Measurements from ENCODE around the gene PIK3CB. TPM values are rescaled to one million over a fixed set of nuclear protein-coding genes. Genes with fewer than 3 reads are reported as not detected.
"Not testable (repeated sequence)": the region's sequence is repeated elsewhere in the genome, so short reads cannot be mapped to it uniquely, and the experiment has no call there.

Gene PIK3CB
- total RNA-seq, 1 experiment from 2014 or later = 73.9 TPM

DNA sequence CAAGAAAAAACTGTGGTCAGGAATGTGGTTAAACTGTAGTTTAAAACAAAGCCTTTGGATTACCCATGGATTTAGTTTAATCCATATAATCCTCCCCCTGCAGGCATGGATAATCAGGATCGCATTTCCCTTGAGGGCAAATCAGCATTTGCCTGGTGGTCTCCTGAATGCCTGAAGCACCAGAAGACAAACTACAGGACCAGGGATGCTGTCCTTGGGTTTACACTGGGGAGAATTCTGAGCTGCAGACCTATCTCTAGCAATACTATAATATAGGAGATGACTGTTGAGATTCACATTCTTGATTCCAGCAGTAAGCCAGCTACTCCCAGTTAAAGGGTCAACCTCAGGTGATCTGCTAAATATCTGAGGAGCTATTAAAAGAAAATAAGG lies 10.6 kb downstream of the PIK3CB start:
- TF ChIP-seq TCF7L2 (IDR thresholded peaks at IDR 0.05; ENCODE audit: low read depth, low read length) = no peak
- no peak for TF ChIP-seq CTCF (IDR thresholded peaks at IDR 0.05)
- no peak for TF ChIP-seq REST (IDR thresholded peaks at IDR 0.05; ENCODE audit: insufficient read depth in 1 of 2, low read depth in 2 of 2, low read length in 1 of 2)
- TF ChIP-seq SIN3A (IDR thresholded peaks at IDR 0.05; ENCODE audit: borderline replicate concordance, insufficient read depth, low read depth, low read length) = no peak
- TF ChIP-seq POLR2AphosphoS5 (IDR thresholded peaks at IDR 0.05; ENCODE audit: low read depth, low read length) = no peak
- Histone ChIP-seq H3K36me3 (ENCODE audit: control insufficient read depth, insufficient read depth, low read length) (no peaks in the 10 kb centered on the region), H3K4me1 (ENCODE audit: control insufficient read depth, insufficient read depth, low read length) (peaks cover 30% of the 10 kb centered on the region), H3K9me3 (ENCODE audit: control insufficient read depth, insufficient read depth, low read depth, low read length) (no peaks in the 10 kb centered on the region), H3K4me3 (ENCODE audit: low read depth in 2 of 2, low read length in 2 of 2) (peak overlapping the region in 1 of 2 experiments; percentile 19; a peak in 1 of 4 replicates), H3K27me3 (ENCODE audit: control insufficient read depth, insufficient read depth, low read length) (no peaks in the 10 kb centered on the region), H3K27ac (ENCODE audit: low read length) (peak overlapping the region; percentile 93)
- ChIA-PET POLR2A (interaction anchor here (0.6 kb wide), 1 partner anchor 109 kb away, joined by 3 read pairs; no protein-coding TSS in a partner anchor), CTCF (interaction anchor here (0.6 to 1.1 kb wide), 3 partner anchors 44 to 112 kb away, joined by 3 to 9 read pairs (median 8); no protein-coding TSS in a partner anchor)
- in situ Hi-C loops (cut with HindIII; ENCODE audit: low pct_unique_long_range_greater_than_20kb, low sequenced_read_pairs) = no loop called here
- no TSS peak for BruUV-seq (replicated peaks)
- intact Hi-C loops (cut with micrococcal nuclease; ENCODE audit: unreplicated experiment) = no loop called here
- no peak for DNase-seq (ENCODE audit: low read depth, low spot score)
- ATAC-seq = peak; percentile 74

- peaks cover 38% of the 10 kb centered on the region for H3K4me1 ChIP-seq (ENCODE audit: control insufficient read depth, insufficient read depth, low read length)
- H3K9me3 ChIP-seq (ENCODE audit: control insufficient read depth, insufficient read depth, low read depth, low read length); DNase-seq (ENCODE audit: low read depth, low spot score); H3K27ac ChIP-seq (ENCODE audit: low read length); intact Hi-C loops (cut with micrococcal nuclease; ENCODE audit: unreplicated experiment); in situ Hi-C loops (cut with HindIII; ENCODE audit: low pct_unique_long_range_greater_than_20kb, low sequenced_read_pairs); CTCF ChIA-PET; H3K4me3 ChIP-seq (ENCODE audit: low read depth in 2 of 2, low read length in 2 of 2); H3K27me3 ChIP-seq (ENCODE audit: control insufficient read depth, insufficient read depth, low read length); BruUV-seq (replicated peaks); H3K36me3 ChIP-seq (ENCODE audit: control insufficient read depth, insufficient read depth, low read length); POLR2A ChIA-PET; ATAC-seq: not testable (repeated sequence)
Measured at GRCh38 chr3:138820379-138820778, 14.3 kb downstream of the PIK3CB start.

DNA sequence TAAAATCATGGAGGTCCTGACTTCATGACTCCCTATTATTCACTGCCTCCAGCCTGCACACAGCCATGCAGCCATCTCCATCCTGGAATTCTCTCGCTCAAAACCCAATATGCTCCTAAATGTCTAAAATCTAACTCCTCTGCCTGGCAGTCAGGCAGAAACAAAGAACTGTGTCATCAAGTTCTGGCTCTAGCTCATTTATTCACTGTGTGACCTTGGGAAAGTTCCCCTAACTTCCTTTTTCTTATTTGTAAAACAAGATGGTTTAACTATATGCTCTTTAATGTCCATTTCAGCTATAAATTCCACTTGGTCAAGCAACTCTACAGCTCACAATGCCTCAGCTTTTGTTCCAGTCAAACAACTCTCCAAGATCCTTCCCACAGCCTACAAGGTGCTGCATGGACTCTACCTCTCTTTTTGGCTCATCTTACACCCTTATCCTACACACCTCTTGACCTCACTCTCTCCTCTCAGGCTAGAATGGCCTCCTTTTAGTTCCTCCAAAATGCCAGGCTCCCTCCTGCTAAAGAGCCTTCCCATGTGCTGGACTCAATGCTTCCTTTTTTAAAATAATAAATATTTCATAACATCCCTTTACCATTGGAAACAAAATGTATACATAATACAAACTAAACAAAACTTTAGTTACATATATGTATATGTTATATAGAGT lies 16.4 kb downstream of the PIK3CB start:
- H3K9me3 ChIP-seq (ENCODE audit: control insufficient read depth, insufficient read depth, low read depth, low read length) = no peaks in the 10 kb centered on the region
- TSS peak; percentile 29 for BruUV-seq (replicated peaks)
- TF ChIP-seq REST (IDR thresholded peaks at IDR 0.05; ENCODE audit: insufficient read depth in 1 of 2, low read depth in 2 of 2, low read length in 1 of 2) (no peak), CTCF (IDR thresholded peaks at IDR 0.05) (no peak), POLR2AphosphoS5 (IDR thresholded peaks at IDR 0.05; ENCODE audit: low read depth, low read length) (no peak), TCF7L2 (IDR thresholded peaks at IDR 0.05; ENCODE audit: low read depth, low read length) (no peak), SIN3A (IDR thresholded peaks at IDR 0.05; ENCODE audit: borderline replicate concordance, insufficient read depth, low read depth, low read length) (no peak)
- intact Hi-C loops (cut with micrococcal nuclease; ENCODE audit: unreplicated experiment) (no loop called here), in situ Hi-C loops (cut with HindIII; ENCODE audit: low pct_unique_long_range_greater_than_20kb, low sequenced_read_pairs) (loop anchor here (10.0 kb wide), 1 partner anchor 106 kb away; no protein-coding TSS in a partner anchor)
- POLR2A ChIA-PET = interaction anchor here (0.6 kb wide), 1 partner anchor 111 kb away, joined by 3 read pairs; no protein-coding TSS in a partner anchor
- H3K27ac ChIP-seq (ENCODE audit: low read length) = peak overlapping the region; percentile 45
- ATAC-seq (peak; percentile 10; the same call in 1 of the 2 replicates), DNase-seq (ENCODE audit: low read depth, low spot score) (no peak)
- H3K4me1 ChIP-seq (ENCODE audit: control insufficient read depth, insufficient read depth, low read length) = peaks cover 21% of the 10 kb centered on the region
- H3K36me3 ChIP-seq (ENCODE audit: control insufficient read depth, insufficient read depth, low read length) = no peaks in the 10 kb centered on the region
- H3K27me3 ChIP-seq (ENCODE audit: control insufficient read depth, insufficient read depth, low read length) = no peaks in the 10 kb centered on the region
- CTCF ChIA-PET = interaction anchor here (0.7 kb wide), 1 partner anchor 1867 kb away, joined by 5 read pairs; no protein-coding TSS in a partner anchor
- no peak overlapping the region for H3K4me3 ChIP-seq (ENCODE audit: low read depth in 2 of 2, low read length in 2 of 2)
